Pancreas (tissue), 10 donors: ENCODE measurements around the gene ENAM. TPM values are rescaled to one million over a fixed set of nuclear protein-coding genes. Genes with fewer than 3 reads are reported as not detected.

Experiments used
- ATAC-seq, 4 donors: fragments of 200-7000 bp; cut with Tn5 transposase; one replicate each; pipeline versions ENCODE4 v1.8.0 to v1.9.1; 2020; ENCODE audit warnings: mild to moderate bottlenecking in 4 of 4, moderate library complexity in 4 of 4
- DNase-seq, 6 donors: peaks; one replicate each; pipeline ENCODE4 v3.0.0-alpha.2; 2020
- FAIRE-seq: peaks from 2 replicates; lab custom pipeline; 2012; peaks lifted over from hg19 to GRCh38; lab: Jason Lieb, UNC
- H3K27ac ChIP-seq, 4 donors: fragments of 200-600 bp; sonication (generic); 1 replicate in 3 of 4; 2 replicates in 1 of 4; pipeline versions ENCODE4 v1.5.0 to v1.8.0; 2020
- H3K27me3 ChIP-seq, 4 donors: fragments of 200-600 bp; one replicate each; pipeline ENCODE4 v1.8.0; 2021
- H3K36me3 ChIP-seq, 3 donors: fragments of 200-600 bp; sonication (generic) in 1 of 3; one replicate each; pipeline versions ENCODE4 v1.5.0 to v1.8.0; 2020 to 2021
- H3K4me1 ChIP-seq, 3 donors: fragments of 200-600 bp; one replicate each; pipeline ENCODE4 v1.8.0; 2021
- H3K4me3 ChIP-seq, 4 donors: fragments of 200-600 bp; sonication (generic) in 2 of 4; one replicate each; pipeline versions ENCODE4 v1.5.0 to v1.8.0; 2020 to 2021
- H3K9me3 ChIP-seq, 4 donors: fragments of 200-600 bp; one replicate each; pipeline ENCODE4 v1.8.0; 2021
- WGBS, 2 donors: extraction: QIAGEN DNeasy Blood & Tissue Kit; methylation state at CpG; one replicate each; pipeline ENCODE4 v1.1.7; 2013; 5-methylcytosine and 5-hydroxymethylcytosine counted together
- intact Hi-C, 3 donors: fragments of 100-400 bp; cut with DNase I; formaldehyde crosslinking; loops; one replicate each; pipeline versions ENCODE4 v1.11.1 to v1.14.2; 2022
- polyA plus RNA-seq, 2 donors: library from polyadenylated mRNA; stranded (reverse); fragments of 200-250 nt; gene quantifications; one replicate each; pipeline ENCODE4 v1.2.3, GENCODE V29; 2013
- total RNA-seq, 6 donors: library from RNA; stranded (reverse); fragmentation: NEBNext Ultra II Directional in 4 of 6; extraction: Animal tissue kit (Norgen Biotek cat#: 25700) in 4 of 6; gene quantifications; one replicate each; pipeline versions ENCODE4 v1.2.1 to v1.2.4, GENCODE V29; 2021 to 2023
- TF ChIP-seq, protein P1 (sequence below), 4 donors: fragments of 200-600 bp; sonication (generic) in 3 of 4; IDR thresholded peaks; one replicate each; pipeline versions ENCODE4 v1.5.0 to v1.8.0; 2021; ENCODE audit warnings: antibody characterized with exemption in 4 of 4
- donor health status: healthy with polysubstance abuse.
- donor health status: DM: no; HTN: no; CAD: no; lungs with moderate emphysema.
- donor health status: DM: no; HTN: no; CAD: no.
- donor health status: control.
- donor health status: control.
- donor health status: Bipolar disorder and iron deficiency.
- donor health status: DM: yes; HTN: yes; CAD: no.
- donor health status: DM: no; HTN: no; CAD: no.
- donor health status: DM: no; HTN: no; CAD: no.
- donor health status: DM: yes; HTN: yes; CAD: no.

The ENAM gene
- total and polyA plus RNA-seq, 8 donors, result 0.57 to 3.2 (median 1.3) TPM

DNA sequence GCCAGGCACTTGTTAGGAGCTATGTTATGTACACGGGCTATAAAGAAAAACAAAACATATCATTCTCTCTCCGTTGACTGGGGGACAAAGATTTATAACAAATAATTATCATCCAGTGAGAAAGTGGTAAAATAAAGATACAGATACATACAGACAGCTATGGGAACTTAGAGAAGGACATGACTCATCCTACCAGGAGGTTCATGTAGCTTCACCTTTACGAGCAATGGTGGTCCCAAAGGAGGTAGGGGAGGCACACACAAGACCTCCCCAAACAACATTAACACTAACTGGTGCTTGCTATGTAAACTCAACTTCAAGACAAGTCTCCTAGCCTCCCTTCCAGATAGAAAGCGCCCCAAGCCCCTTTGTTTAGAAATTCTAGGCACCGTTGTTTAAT lies 27.6 kb upstream of the ENAM start:
- H3K4me1 ChIP-seq, result no peaks in the 10 kb centered on the region
- H3K27ac ChIP-seq, result no peak overlapping the region
- intact Hi-C loops, result no loop called here
- ATAC-seq (no peak), FAIRE-seq (no peak), DNase-seq (no peak)
- H3K9me3 ChIP-seq, result no peaks in the 10 kb centered on the region
- no peaks in the 10 kb centered on the region for H3K36me3 ChIP-seq
- H3K27me3 ChIP-seq, result no peaks in the 10 kb centered on the region
- TF ChIP-seq, protein P1, sequence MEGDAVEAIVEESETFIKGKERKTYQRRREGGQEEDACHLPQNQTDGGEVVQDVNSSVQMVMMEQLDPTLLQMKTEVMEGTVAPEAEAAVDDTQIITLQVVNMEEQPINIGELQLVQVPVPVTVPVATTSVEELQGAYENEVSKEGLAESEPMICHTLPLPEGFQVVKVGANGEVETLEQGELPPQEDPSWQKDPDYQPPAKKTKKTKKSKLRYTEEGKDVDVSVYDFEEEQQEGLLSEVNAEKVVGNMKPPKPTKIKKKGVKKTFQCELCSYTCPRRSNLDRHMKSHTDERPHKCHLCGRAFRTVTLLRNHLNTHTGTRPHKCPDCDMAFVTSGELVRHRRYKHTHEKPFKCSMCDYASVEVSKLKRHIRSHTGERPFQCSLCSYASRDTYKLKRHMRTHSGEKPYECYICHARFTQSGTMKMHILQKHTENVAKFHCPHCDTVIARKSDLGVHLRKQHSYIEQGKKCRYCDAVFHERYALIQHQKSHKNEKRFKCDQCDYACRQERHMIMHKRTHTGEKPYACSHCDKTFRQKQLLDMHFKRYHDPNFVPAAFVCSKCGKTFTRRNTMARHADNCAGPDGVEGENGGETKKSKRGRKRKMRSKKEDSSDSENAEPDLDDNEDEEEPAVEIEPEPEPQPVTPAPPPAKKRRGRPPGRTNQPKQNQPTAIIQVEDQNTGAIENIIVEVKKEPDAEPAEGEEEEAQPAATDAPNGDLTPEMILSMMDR (IDR thresholded peaks at IDR 0.05), result no peak
- WGBS, 2 donors, result 74 to 81% methylated on average over 5 of the region's 5 CpGs
- H3K4me3 ChIP-seq, result no peak overlapping the region

DNA sequence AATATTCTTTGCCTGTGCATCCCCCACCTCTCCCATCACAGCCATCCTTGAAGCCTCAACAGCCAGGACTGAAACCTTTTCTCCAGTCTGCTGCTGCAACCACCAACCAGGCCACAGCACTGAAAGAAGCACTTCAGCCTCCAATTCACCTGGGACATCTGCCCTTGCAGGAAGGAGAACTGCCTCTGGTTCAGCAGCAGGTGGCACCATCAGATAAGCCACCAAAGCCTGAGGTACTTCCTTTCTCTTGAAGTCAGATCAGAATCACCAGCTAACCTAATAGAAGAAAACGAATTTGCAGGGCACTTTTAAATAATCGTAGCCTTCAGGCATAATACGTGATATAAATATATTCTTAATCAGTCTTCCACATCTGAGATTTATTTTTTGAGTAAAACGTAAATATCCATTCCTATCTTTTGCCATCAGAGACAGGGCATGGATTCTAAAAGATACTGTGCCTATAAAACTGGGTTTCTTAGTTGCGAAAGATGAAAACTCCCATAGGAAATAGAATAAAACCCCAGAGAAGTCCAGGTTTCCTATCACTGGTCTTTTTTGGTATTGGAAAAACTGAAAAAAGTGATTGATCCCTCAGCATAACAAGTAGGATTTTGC lies 27.0 kb upstream of the ENAM start:
- WGBS, 2 donors, result 27% methylated on average over 5 of the region's 5 CpGs
- H3K36me3 ChIP-seq, result no peaks in the 10 kb centered on the region
- ATAC-seq, result peak; percentile 73 to 99 (median 98)
- no peaks in the 10 kb centered on the region for H3K27me3 ChIP-seq
- TF ChIP-seq, protein P1 (IDR thresholded peaks at IDR 0.05), result peak; percentile 14 to 63 (median 52)
- H3K27ac ChIP-seq, result no peak overlapping the region
- H3K9me3 ChIP-seq, result no peaks in the 10 kb centered on the region
- H3K4me1 ChIP-seq, result no peaks in the 10 kb centered on the region
- FAIRE-seq, result peak; percentile 20
- DNase-seq, result peak in 4 of 6 donors; percentile 35 to 60 (median 46)
- no peak overlapping the region for H3K4me3 ChIP-seq
- intact Hi-C loops, result no loop called here

DNA sequence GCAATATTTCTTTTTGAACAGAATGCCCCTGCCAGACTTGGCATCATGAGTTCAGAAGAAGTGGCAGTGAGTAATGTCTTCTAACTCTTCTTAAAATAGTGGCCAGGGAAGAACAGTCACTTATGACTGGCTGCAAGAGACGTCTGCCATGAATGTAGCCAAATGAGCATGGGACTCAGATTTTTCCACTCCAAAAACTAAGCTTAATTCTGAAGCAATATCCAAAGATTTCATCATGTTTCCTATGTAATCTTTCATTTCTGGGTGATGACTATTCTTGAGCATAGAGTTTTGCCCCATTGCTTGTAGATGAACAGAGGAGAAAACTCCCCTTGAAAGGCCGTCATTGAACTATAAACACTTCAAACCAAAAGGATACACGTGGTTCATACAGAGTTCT lies 24.7 kb upstream of the ENAM start:
- WGBS, 2 donors, result 41 to 52% methylated on average over 3 of the region's 3 CpGs

DNA sequence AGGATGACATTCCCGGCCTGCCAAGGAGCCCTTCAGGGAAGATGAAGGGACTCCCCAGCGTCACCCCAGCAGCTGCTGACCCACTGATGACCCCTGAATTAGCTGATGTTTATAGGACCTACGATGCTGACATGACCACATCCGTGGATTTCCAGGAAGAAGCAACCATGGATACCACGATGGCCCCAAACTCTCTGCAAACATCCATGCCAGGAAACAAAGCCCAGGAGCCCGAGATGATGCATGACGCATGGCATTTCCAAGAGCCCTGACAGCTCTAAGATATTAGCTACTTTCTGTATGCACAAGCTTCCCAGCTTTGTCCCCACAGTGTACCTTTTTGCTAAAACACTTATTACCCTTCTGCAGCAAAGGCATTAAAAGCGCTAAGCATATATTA lies 22.1 kb upstream of the ENAM start:
- H3K4me1 ChIP-seq, result no peaks in the 10 kb centered on the region
- ATAC-seq, result no peak
- WGBS, 2 donors, result 74 to 81% methylated on average over 8 of the region's 8 CpGs

More for the DNA sequence above, 24.7 kb upstream of the ENAM start:
- FAIRE-seq, result no peak
- no peak for ATAC-seq
- H3K27ac ChIP-seq, result no peak overlapping the region
- no peak for DNase-seq
- H3K4me3 ChIP-seq, result no peak overlapping the region
- intact Hi-C loops, result no loop called here
- no peaks in the 10 kb centered on the region for H3K36me3 ChIP-seq
- no peaks in the 10 kb centered on the region for H3K27me3 ChIP-seq
- H3K9me3 ChIP-seq, result no peaks in the 10 kb centered on the region
- H3K4me1 ChIP-seq, result no peaks in the 10 kb centered on the region
- TF ChIP-seq, protein P1 (IDR thresholded peaks at IDR 0.05), result no peak

More for the DNA sequence above, 22.1 kb upstream of the ENAM start:
- FAIRE-seq (no peak), DNase-seq (no peak)
- Histone ChIP-seq H3K27me3 (no peaks in the 10 kb centered on the region), H3K27ac (no peak overlapping the region), H3K4me3 (no peak overlapping the region), H3K9me3 (no peaks in the 10 kb centered on the region), H3K36me3 (no peaks in the 10 kb centered on the region)
- intact Hi-C loops, result no loop called here
- TF ChIP-seq, protein P1 (IDR thresholded peaks at IDR 0.05), result no peak
